Tibial artery (tissue), 4 donors: ENCODE data around the gene TP53I13.

ENCODE experiments used
- DNase-seq, 2 donors: peaks; one replicate each; pipeline ENCODE4 v3.0.0-alpha.2; 2019
- H3K27ac ChIP-seq, 2 donors: fragments of 200-600 bp; sonication (generic) in 1 of 2; 1 replicate in 1 of 2; 2 replicates in 1 of 2; pipeline ENCODE4 v1.5.1; 2018 to 2019; ENCODE audit warnings: mild to moderate bottlenecking in 1 of 2
- H3K27me3 ChIP-seq, 2 donors: fragments of 200-600 bp; sonication (generic) in 1 of 2; one replicate each; pipeline versions ENCODE4 v1.5.1 to v1.6.0; 2016 to 2019
- H3K36me3 ChIP-seq, 3 donors: fragments of 200-600 bp; sonication (generic) in 2 of 3; one replicate each; pipeline ENCODE4 v1.5.1; 2016 to 2019; ENCODE audit warnings: mild to moderate bottlenecking in 2 of 3
- H3K4me1 ChIP-seq, 4 donors: fragments of 200-600 bp; sonication (generic) in 2 of 4; 1 replicate in 3 of 4; 2 replicates in 1 of 4; pipeline ENCODE4 v1.5.1; 2016 to 2019
- H3K4me3 ChIP-seq, 2 donors: fragments of 200-600 bp; sonication (generic) in 1 of 2; 1 replicate in 1 of 2; 2 replicates in 1 of 2; pipeline ENCODE4 v1.5.1; 2018 to 2019; ENCODE audit warnings: mild to moderate bottlenecking in 2 of 2
- H3K9me3 ChIP-seq, 3 donors: fragments of 200-600 bp; sonication (generic) in 1 of 3; one replicate each; pipeline ENCODE4 v1.5.1; 2016 to 2019
- CTCF ChIP-seq, 2 experiments: fragments of 200-600 bp in 1 of 2; fragments of 450-650 bp in 1 of 2; IDR thresholded peaks; one replicate each; pipeline ENCODE4 v1.5.1; 2017 to 2019; ENCODE audit warnings: antibody characterized with exemption in 2 of 2, mild to moderate bottlenecking in 1 of 2, moderate library complexity in 1 of 2
- intact Hi-C: fragments of 100-400 bp; cut with DNase I; formaldehyde crosslinking; loops from one replicate; pipeline ENCODE4 v1.15.0; 2023; ENCODE audit warnings: low total_unique reads

Gene TP53I13

GRCh38 chr17:29546085-29546484 lies 22.4 kb upstream of the TP53I13 start:
- no peak for TF ChIP-seq CTCF (IDR thresholded peaks at IDR 0.05)
- DNase-seq, result no peak
- Histone ChIP-seq H3K4me3 (no peak overlapping the region), H3K27ac (no peak overlapping the region), H3K9me3 (no peaks in the 10 kb centered on the region), H3K4me1 (no peaks in the 10 kb centered on the region), H3K27me3 (no peaks in the 10 kb centered on the region), H3K36me3 (peaks cover 17 to 41% (median 27%) of the 10 kb centered on the region in 3 donors)
- intact Hi-C loops, result no loop called here

- no peaks in the 10 kb centered on the region for H3K27me3 ChIP-seq
- no peak overlapping the region for H3K27ac ChIP-seq
- DNase-seq, result no peak
- H3K4me3 ChIP-seq, result no peak overlapping the region
- H3K36me3 ChIP-seq, result peaks cover 14 to 34% (median 26%) of the 10 kb centered on the region in 3 donors
- no peaks in the 10 kb centered on the region for H3K4me1 ChIP-seq
- intact Hi-C loops, result no loop called here
- no peak for TF ChIP-seq CTCF (IDR thresholded peaks at IDR 0.05)
- H3K9me3 ChIP-seq, result no peaks in the 10 kb centered on the region
Observed at GRCh38 chr17:29546830-29547229, 21.7 kb upstream of the TP53I13 start.

GRCh38 chr17:29549177-29549923 lies 19.2 kb upstream of the TP53I13 start:
- intact Hi-C loops, result no loop called here
- no peak for DNase-seq

GRCh38 chr17:29555840-29556239 lies 12.7 kb upstream of the TP53I13 start:
- TF ChIP-seq CTCF (IDR thresholded peaks at IDR 0.05), result no peak
- Histone ChIP-seq H3K4me3 (no peak overlapping the region), H3K9me3 (no peaks in the 10 kb centered on the region), H3K4me1 (no peaks in the 10 kb centered on the region), H3K36me3 (no peaks in the 10 kb centered on the region), H3K27me3 (no peaks in the 10 kb centered on the region), H3K27ac (no peak overlapping the region)
- no peak for DNase-seq
- intact Hi-C loops, result no loop called here

More at GRCh38 chr17:29549177-29549923, 19.2 kb upstream of the TP53I13 start:
- no peak overlapping the region for H3K4me3 ChIP-seq
- peaks cover 0 to 10% (median under 1%) of the 10 kb centered on the region in 3 donors for H3K36me3 ChIP-seq
- H3K9me3 ChIP-seq, result no peaks in the 10 kb centered on the region
- H3K4me1 ChIP-seq, result no peaks in the 10 kb centered on the region
- H3K27ac ChIP-seq, result no peak overlapping the region
- H3K27me3 ChIP-seq, result no peaks in the 10 kb centered on the region
- no peak for TF ChIP-seq CTCF (IDR thresholded peaks at IDR 0.05)

GRCh38 chr17:29557085-29557738 lies 11.3 kb upstream of the TP53I13 start:
- intact Hi-C loops, result no loop called here
- Histone ChIP-seq H3K27me3 (no peaks in the 10 kb centered on the region), H3K4me3 (no peak overlapping the region), H3K27ac (no peak overlapping the region), H3K4me1 (no peaks in the 10 kb centered on the region), H3K9me3 (no peaks in the 10 kb centered on the region), H3K36me3 (peaks cover 0 to 11% (median 0%) of the 10 kb centered on the region in 3 donors)
- TF ChIP-seq CTCF (IDR thresholded peaks at IDR 0.05), result no peak
- no peak for DNase-seq
